H1 (cell line): Measurements from ENCODE around the gene RELN. TPM values are rescaled to one million over a fixed set of nuclear protein-coding genes. Genes with fewer than 3 reads are reported as not detected.

Experiments used
- EGR1 ChIP-seq: IDR thresholded peaks from 2 replicates; pipeline ENCODE4 v1.6.1; 2011; ENCODE audit warnings: low read depth, low read length, borderline replicate concordance
- GABPA ChIP-seq: IDR thresholded peaks from 2 replicates; pipeline ENCODE4 v1.6.1; 2011; ENCODE audit warnings: mild to moderate bottlenecking, low read length, moderate library complexity, borderline replicate concordance; ENCODE audit not compliant: insufficient read depth
- TCF12 ChIP-seq: IDR thresholded peaks from 2 replicates; pipeline ENCODE4 v1.6.1; 2011; ENCODE audit warnings: low read depth, mild to moderate bottlenecking, low read length
- polyA plus RNA-seq, 7 experiments: library from polyadenylated mRNA; depleted of rRNA in 3 of 7; stranded (reverse) in 5 of 7; unstranded in 2 of 7; fragments of >200 nt in 5 of 7; fragments of 200-250 nt in 2 of 7; gene quantifications; 1 replicate in 5 of 7; 2 replicates in 1 of 7; 4 replicates in 1 of 7; pipeline versions ENCODE4 v1.2.1 to v1.2.3, GENCODE V29; 2011 to 2013; ENCODE audit warnings: missing spikeins in 2 of 7, mixed read lengths in 2 of 7
- total RNA-seq: library from RNA; stranded (reverse); fragmentation: NEBNext Ultra II Directional; extraction: Animal tissue kit (Norgen Biotek cat#: 25700); gene quantifications from 2 replicates; pipeline ENCODE4 v1.2.1, GENCODE V29; 2021
- TF ChIP-seq, protein P1 (sequence below): fragments of 300-600 bp; sonication (generic); IDR thresholded peaks from 2 replicates; pipeline ENCODE4 v1.7.1; 2012; ENCODE audit warnings: low read length, moderate library complexity, mild to moderate bottlenecking, inconsistent platforms; ENCODE audit not compliant: insufficient replicate concordance

Gene RELN
- total and polyA plus RNA-seq, 2 of the 8 experiments (the other 6 are each of a cell fraction or from before 2014, with no cell fraction given), result 0.03 to 0.07 TPM

DNA sequence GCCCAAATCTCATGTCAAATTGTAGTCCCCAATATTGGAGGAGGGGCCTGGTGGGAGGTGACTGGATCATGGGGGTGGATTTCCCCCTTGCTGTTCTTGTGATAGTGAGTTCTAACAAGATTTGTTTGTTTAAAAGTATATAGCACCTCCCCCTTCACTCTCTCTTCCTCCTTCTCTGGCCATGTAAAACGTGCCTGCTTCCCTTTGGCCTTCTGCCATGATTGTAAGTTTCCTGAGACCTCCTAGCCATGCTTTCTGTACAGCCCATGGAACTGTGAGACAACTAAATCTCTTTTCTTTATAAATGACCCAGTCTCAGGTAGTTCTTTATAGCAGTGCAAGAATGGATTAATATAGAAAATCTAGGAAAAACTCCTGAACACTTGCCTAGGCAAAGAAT, 341.3 kb downstream of the RELN start (continued):
- TF ChIP-seq GABPA (no peak), TCF12 (no peak), EGR1 (no peak)
- TF ChIP-seq, protein P1, sequence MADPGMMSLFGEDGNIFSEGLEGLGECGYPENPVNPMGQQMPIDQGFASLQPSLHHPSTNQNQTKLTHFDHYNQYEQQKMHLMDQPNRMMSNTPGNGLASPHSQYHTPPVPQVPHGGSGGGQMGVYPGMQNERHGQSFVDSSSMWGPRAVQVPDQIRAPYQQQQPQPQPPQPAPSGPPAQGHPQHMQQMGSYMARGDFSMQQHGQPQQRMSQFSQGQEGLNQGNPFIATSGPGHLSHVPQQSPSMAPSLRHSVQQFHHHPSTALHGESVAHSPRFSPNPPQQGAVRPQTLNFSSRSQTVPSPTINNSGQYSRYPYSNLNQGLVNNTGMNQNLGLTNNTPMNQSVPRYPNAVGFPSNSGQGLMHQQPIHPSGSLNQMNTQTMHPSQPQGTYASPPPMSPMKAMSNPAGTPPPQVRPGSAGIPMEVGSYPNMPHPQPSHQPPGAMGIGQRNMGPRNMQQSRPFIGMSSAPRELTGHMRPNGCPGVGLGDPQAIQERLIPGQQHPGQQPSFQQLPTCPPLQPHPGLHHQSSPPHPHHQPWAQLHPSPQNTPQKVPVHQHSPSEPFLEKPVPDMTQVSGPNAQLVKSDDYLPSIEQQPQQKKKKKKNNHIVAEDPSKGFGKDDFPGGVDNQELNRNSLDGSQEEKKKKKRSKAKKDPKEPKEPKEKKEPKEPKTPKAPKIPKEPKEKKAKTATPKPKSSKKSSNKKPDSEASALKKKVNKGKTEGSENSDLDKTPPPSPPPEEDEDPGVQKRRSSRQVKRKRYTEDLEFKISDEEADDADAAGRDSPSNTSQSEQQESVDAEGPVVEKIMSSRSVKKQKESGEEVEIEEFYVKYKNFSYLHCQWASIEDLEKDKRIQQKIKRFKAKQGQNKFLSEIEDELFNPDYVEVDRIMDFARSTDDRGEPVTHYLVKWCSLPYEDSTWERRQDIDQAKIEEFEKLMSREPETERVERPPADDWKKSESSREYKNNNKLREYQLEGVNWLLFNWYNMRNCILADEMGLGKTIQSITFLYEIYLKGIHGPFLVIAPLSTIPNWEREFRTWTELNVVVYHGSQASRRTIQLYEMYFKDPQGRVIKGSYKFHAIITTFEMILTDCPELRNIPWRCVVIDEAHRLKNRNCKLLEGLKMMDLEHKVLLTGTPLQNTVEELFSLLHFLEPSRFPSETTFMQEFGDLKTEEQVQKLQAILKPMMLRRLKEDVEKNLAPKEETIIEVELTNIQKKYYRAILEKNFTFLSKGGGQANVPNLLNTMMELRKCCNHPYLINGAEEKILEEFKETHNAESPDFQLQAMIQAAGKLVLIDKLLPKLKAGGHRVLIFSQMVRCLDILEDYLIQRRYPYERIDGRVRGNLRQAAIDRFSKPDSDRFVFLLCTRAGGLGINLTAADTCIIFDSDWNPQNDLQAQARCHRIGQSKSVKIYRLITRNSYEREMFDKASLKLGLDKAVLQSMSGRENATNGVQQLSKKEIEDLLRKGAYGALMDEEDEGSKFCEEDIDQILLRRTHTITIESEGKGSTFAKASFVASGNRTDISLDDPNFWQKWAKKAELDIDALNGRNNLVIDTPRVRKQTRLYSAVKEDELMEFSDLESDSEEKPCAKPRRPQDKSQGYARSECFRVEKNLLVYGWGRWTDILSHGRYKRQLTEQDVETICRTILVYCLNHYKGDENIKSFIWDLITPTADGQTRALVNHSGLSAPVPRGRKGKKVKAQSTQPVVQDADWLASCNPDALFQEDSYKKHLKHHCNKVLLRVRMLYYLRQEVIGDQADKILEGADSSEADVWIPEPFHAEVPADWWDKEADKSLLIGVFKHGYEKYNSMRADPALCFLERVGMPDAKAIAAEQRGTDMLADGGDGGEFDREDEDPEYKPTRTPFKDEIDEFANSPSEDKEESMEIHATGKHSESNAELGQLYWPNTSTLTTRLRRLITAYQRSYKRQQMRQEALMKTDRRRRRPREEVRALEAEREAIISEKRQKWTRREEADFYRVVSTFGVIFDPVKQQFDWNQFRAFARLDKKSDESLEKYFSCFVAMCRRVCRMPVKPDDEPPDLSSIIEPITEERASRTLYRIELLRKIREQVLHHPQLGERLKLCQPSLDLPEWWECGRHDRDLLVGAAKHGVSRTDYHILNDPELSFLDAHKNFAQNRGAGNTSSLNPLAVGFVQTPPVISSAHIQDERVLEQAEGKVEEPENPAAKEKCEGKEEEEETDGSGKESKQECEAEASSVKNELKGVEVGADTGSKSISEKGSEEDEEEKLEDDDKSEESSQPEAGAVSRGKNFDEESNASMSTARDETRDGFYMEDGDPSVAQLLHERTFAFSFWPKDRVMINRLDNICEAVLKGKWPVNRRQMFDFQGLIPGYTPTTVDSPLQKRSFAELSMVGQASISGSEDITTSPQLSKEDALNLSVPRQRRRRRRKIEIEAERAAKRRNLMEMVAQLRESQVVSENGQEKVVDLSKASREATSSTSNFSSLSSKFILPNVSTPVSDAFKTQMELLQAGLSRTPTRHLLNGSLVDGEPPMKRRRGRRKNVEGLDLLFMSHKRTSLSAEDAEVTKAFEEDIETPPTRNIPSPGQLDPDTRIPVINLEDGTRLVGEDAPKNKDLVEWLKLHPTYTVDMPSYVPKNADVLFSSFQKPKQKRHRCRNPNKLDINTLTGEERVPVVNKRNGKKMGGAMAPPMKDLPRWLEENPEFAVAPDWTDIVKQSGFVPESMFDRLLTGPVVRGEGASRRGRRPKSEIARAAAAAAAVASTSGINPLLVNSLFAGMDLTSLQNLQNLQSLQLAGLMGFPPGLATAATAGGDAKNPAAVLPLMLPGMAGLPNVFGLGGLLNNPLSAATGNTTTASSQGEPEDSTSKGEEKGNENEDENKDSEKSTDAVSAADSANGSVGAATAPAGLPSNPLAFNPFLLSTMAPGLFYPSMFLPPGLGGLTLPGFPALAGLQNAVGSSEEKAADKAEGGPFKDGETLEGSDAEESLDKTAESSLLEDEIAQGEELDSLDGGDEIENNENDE, result no peak
